K562 (cell line): ENCODE measurements around the gene COG4. TPM values are rescaled to one million over a fixed set of nuclear protein-coding genes. Genes with fewer than 3 reads are reported as not detected.

Source experiments
- HDGF ChIP-seq: fragments of 450-650 bp; IDR thresholded peaks from 2 replicates; pipeline ENCODE4 v1.6.1; 2016
- RBBP5 ChIP-seq: fragments of 200-600 bp; sonication (generic); IDR thresholded peaks from 2 replicates; pipeline ENCODE4 v1.6.1; 2012; ENCODE audit warnings: borderline replicate concordance, mild to moderate bottlenecking, low read length, control low read depth, inconsistent platforms; ENCODE audit not compliant: insufficient read depth, poor library complexity, severe bottlenecking
- RNF219 ChIP-seq: fragments of 250-450 bp; sonication (Bioruptor Pico); IDR thresholded peaks from 2 replicates; pipeline ENCODE4 v1.5.0; 2022; ENCODE audit warnings: mild to moderate bottlenecking
- SMAD2 ChIP-seq: fragments of 150-350 bp; IDR thresholded peaks from 2 replicates; pipeline ENCODE4 v1.6.1; 2014; ENCODE audit warnings: low read depth, mild to moderate bottlenecking, low read length
- UBTF ChIP-seq, 2 experiments: IDR thresholded peaks; 2 replicates each; pipeline ENCODE4 v1.6.1; 2012; ENCODE audit warnings: improper control_type of control experiment in 2 of 2, low read depth in 2 of 2, low read length in 2 of 2, borderline replicate concordance in 1 of 2
- ZNF174 ChIP-seq: fragments of 250-450 bp; sonication (Bioruptor Pico); IDR thresholded peaks from 2 replicates; pipeline ENCODE4 v1.4.0; 2020; ENCODE audit warnings: mild to moderate bottlenecking
- ZNF695 ChIP-seq: fragments of 450-650 bp; formaldehyde crosslinking; IDR thresholded peaks from 2 replicates; pipeline ENCODE4 v1.4.0; 2020; ENCODE audit warnings: mild to moderate bottlenecking, moderate library complexity
- polyA plus RNA-seq, 8 experiments: library from polyadenylated mRNA; depleted of rRNA in 4 of 8; stranded (reverse) in 5 of 8; unstranded in 3 of 8; fragments of >200 nt; fragmentation: Nextera tagmentation in 2 of 8; fragmentation: Illumina TruSeq in 1 of 8; extraction: Ambion mirVana in 2 of 8; extraction: Trizol in 1 of 8; gene quantifications; 2 replicates each; pipeline versions ENCODE4 v1.2.1 to v1.2.3, GENCODE V29; 2011 to 2014; ENCODE audit warnings: inconsistent platforms in 1 of 8, missing spikeins in 1 of 8
- total RNA-seq, 7 experiments: library from RNA; depleted of rRNA in 6 of 7; stranded (reverse); fragments of >200 nt in 6 of 7; fragmentation: Illumina TruSeq in 2 of 7; extraction: Trizol in 2 of 7; gene quantifications; 2 replicates each; pipeline versions ENCODE4 v1.2.1 to v1.2.3, GENCODE V29; 2011 to 2021; ENCODE audit warnings: low replicate concordance in 1 of 7
- TF ChIP-seq, protein P1 (sequence below): fragments of 200-600 bp; sonication (generic); IDR thresholded peaks from one replicate; pipeline ENCODE4 v1.6.1; 2012; ENCODE audit warnings: mild to moderate bottlenecking, low read depth, low read length, inconsistent platforms

The COG4 gene
- total and polyA plus RNA-seq, 9 of the 15 experiments (the other 6 are each of a cell fraction or from before 2014, with no cell fraction given) = 13.7 to 73.9 (median 44.2) TPM

DNA sequence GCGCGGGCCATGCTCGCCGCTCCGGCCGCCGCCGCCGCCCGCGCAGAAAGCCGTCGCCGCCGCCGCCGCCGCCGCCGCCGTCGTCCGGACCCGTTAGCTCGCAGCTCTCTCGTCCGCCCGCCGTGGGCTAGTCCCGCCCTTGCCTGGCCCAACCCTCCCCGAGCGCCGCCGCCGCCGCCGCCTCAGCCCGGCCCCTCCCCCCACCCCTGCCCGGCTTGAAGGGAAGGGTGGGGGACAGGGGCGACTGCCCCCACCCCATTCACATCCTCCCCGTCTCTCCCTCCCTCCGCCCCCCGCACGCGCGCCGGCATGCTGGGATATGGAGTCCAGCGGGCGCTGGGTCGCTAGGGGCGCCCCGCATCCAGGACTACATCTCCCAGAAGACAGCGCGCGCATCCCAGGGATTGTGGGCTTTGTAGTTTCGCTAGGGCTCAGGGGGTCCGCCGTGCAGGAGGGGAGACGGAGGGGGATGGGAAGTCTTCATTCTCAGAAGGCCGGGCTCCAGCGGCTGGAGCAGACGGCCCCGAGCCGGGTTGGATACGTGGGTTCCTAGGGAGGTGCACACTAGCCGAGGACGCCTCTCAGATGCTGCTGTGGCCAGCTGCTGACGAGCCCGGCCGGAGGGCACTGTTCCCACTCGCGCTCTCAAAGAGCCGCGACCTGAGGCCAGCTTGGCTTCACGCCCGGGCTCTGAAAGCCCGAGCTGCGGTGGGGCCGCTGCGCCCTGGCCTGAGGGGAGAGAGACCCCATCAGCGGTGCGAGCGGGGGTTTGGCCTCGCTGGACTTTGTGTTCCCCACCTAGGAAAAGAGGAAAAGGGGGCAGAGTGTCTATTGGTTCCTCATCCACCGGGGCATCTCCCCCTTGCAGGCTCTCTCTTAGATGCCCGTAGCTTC lies 84.1 kb downstream of the COG4 start, which contains the start of gene ST3GAL2 (continued):
- TF ChIP-seq, protein P1, sequence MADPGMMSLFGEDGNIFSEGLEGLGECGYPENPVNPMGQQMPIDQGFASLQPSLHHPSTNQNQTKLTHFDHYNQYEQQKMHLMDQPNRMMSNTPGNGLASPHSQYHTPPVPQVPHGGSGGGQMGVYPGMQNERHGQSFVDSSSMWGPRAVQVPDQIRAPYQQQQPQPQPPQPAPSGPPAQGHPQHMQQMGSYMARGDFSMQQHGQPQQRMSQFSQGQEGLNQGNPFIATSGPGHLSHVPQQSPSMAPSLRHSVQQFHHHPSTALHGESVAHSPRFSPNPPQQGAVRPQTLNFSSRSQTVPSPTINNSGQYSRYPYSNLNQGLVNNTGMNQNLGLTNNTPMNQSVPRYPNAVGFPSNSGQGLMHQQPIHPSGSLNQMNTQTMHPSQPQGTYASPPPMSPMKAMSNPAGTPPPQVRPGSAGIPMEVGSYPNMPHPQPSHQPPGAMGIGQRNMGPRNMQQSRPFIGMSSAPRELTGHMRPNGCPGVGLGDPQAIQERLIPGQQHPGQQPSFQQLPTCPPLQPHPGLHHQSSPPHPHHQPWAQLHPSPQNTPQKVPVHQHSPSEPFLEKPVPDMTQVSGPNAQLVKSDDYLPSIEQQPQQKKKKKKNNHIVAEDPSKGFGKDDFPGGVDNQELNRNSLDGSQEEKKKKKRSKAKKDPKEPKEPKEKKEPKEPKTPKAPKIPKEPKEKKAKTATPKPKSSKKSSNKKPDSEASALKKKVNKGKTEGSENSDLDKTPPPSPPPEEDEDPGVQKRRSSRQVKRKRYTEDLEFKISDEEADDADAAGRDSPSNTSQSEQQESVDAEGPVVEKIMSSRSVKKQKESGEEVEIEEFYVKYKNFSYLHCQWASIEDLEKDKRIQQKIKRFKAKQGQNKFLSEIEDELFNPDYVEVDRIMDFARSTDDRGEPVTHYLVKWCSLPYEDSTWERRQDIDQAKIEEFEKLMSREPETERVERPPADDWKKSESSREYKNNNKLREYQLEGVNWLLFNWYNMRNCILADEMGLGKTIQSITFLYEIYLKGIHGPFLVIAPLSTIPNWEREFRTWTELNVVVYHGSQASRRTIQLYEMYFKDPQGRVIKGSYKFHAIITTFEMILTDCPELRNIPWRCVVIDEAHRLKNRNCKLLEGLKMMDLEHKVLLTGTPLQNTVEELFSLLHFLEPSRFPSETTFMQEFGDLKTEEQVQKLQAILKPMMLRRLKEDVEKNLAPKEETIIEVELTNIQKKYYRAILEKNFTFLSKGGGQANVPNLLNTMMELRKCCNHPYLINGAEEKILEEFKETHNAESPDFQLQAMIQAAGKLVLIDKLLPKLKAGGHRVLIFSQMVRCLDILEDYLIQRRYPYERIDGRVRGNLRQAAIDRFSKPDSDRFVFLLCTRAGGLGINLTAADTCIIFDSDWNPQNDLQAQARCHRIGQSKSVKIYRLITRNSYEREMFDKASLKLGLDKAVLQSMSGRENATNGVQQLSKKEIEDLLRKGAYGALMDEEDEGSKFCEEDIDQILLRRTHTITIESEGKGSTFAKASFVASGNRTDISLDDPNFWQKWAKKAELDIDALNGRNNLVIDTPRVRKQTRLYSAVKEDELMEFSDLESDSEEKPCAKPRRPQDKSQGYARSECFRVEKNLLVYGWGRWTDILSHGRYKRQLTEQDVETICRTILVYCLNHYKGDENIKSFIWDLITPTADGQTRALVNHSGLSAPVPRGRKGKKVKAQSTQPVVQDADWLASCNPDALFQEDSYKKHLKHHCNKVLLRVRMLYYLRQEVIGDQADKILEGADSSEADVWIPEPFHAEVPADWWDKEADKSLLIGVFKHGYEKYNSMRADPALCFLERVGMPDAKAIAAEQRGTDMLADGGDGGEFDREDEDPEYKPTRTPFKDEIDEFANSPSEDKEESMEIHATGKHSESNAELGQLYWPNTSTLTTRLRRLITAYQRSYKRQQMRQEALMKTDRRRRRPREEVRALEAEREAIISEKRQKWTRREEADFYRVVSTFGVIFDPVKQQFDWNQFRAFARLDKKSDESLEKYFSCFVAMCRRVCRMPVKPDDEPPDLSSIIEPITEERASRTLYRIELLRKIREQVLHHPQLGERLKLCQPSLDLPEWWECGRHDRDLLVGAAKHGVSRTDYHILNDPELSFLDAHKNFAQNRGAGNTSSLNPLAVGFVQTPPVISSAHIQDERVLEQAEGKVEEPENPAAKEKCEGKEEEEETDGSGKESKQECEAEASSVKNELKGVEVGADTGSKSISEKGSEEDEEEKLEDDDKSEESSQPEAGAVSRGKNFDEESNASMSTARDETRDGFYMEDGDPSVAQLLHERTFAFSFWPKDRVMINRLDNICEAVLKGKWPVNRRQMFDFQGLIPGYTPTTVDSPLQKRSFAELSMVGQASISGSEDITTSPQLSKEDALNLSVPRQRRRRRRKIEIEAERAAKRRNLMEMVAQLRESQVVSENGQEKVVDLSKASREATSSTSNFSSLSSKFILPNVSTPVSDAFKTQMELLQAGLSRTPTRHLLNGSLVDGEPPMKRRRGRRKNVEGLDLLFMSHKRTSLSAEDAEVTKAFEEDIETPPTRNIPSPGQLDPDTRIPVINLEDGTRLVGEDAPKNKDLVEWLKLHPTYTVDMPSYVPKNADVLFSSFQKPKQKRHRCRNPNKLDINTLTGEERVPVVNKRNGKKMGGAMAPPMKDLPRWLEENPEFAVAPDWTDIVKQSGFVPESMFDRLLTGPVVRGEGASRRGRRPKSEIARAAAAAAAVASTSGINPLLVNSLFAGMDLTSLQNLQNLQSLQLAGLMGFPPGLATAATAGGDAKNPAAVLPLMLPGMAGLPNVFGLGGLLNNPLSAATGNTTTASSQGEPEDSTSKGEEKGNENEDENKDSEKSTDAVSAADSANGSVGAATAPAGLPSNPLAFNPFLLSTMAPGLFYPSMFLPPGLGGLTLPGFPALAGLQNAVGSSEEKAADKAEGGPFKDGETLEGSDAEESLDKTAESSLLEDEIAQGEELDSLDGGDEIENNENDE = no peak
- TF ChIP-seq RBBP5 (peak; percentile 56), ZNF174 (CRISPR knock-in tag) (no peak), SMAD2 (no peak), HDGF (no peak), RNF219 (no peak), UBTF (IDR thresholded peaks at IDR 0.05; ENCODE audit: borderline replicate concordance in 1 of 2, low read depth in 2 of 2, low read length in 2 of 2) (no peak; a peak in 2 of 4 replicates), ZNF695 (no peak)
